ENCODE measurements around the gene MROH7.

MROH7 gene

GRCh38 chr1:54699936-54700525 lies 58.4 kb downstream of the MROH7 start:
- no peak for DNase-seq

- no peak for DNase-seq
Observed at GRCh38 chr1:54701066-54701465, 59.5 kb downstream of the MROH7 start.

GRCh38 chr1:54701996-54702395 lies 60.4 kb downstream of the MROH7 start:
- no peak for DNase-seq

- DNase-seq, result no peak
Observed at GRCh38 chr1:54703471-54703870, 61.9 kb downstream of the MROH7 start.

- DNase-seq, result no peak
Observed at GRCh38 chr1:54705153-54705552, 63.6 kb downstream of the MROH7 start.

- DNase-seq, result no peak
Observed at GRCh38 chr1:54706419-54706818, 64.8 kb downstream of the MROH7 start.

GRCh38 chr1:54708385-54708784 lies 66.8 kb downstream of the MROH7 start:
- no peak for DNase-seq

- DNase-seq, result no peak
Observed at GRCh38 chr1:54709547-54710292, 68.1 kb downstream of the MROH7 start.

GRCh38 chr1:54710434-54710833 lies 68.8 kb downstream of the MROH7 start:
- no peak for DNase-seq

- no peak for DNase-seq
Observed at GRCh38 chr1:54710841-54711240, 69.3 kb downstream of the MROH7 start.

GRCh38 chr1:54711536-54711935 lies 70.0 kb downstream of the MROH7 start:
- no peak for DNase-seq

GRCh38 chr1:54714881-54715492 lies 73.4 kb downstream of the MROH7 start:
- DNase-seq, result no peak

- peak; percentile 83 to 86 for DNase-seq
Observed at GRCh38 chr1:54715493-54716298, 74.1 kb downstream of the MROH7 start, which contains the start of gene TTC4. Gene TTC4, plus strand, starts transcription at chr1:54715861. Its CDS starts 48 bp downstream, at chr1:54715909.

GRCh38 chr1:54716299-54717047 lies 74.9 kb downstream of the MROH7 start:
- DNase-seq, result no peak

GRCh38 chr1:54721719-54722118 lies 80.1 kb downstream of the MROH7 start:
- no peak for DNase-seq

- no peak for DNase-seq
Observed at GRCh38 chr1:54723985-54724384, 82.4 kb downstream of the MROH7 start.

- DNase-seq, result no peak
Observed at GRCh38 chr1:54724771-54725170, 83.2 kb downstream of the MROH7 start.

GRCh38 chr1:54728027-54728426 lies 86.4 kb downstream of the MROH7 start:
- no peak for DNase-seq

GRCh38 chr1:54736685-54737084 lies 95.1 kb downstream of the MROH7 start:
- no peak for DNase-seq

- no peak for DNase-seq
Observed at GRCh38 chr1:54738244-54738643, 96.7 kb downstream of the MROH7 start.

- no peak for DNase-seq
Observed at GRCh38 chr1:54741531-54741930, 99.9 kb downstream of the MROH7 start.

GRCh38 chr1:54742282-54742681 lies 100.7 kb downstream of the MROH7 start:
- no peak for DNase-seq

Measured in CD4-positive, alpha-beta T cell treated with Interleukin-1 beta for 1 hour (primary cell).